Cardiac muscle cell (in vitro differentiated cells and primary cell): ENCODE measurements around the gene BRINP1. TPM values are rescaled to one million over a fixed set of nuclear protein-coding genes. Genes with fewer than 3 reads are reported as not detected.

Experiments used
- DNase-seq, 2 donors: peaks; one replicate each; pipeline versions ENCODE4 v3.0.0 to v3.0.0-alpha.2; 2010 to 2017; ENCODE audit warnings: low read depth in 1 of 2, low spot score in 1 of 2
- H3K27ac ChIP-seq: fragments of 200-600 bp; sonication (generic); 2 replicates; pipeline ENCODE4 v1.5.1; 2016
- H3K27me3 ChIP-seq: fragments of 200-600 bp; sonication (generic); 2 replicates; pipeline ENCODE4 v1.6.0; 2016; ENCODE audit warnings: control low read depth
- H3K36me3 ChIP-seq: fragments of 200-600 bp; sonication (generic); 2 replicates; pipeline ENCODE4 v1.5.1; 2016; ENCODE audit warnings: control low read depth
- H3K4me1 ChIP-seq: fragments of 200-600 bp; sonication (generic); 2 replicates; pipeline ENCODE4 v1.8.1; 2017; ENCODE audit warnings: low read depth, mild to moderate bottlenecking, mixed run types
- H3K4me3 ChIP-seq: fragments of 200-600 bp; sonication (generic); 2 replicates; pipeline ENCODE4 v1.5.1; 2016; ENCODE audit warnings: mild to moderate bottlenecking
- H3K9me3 ChIP-seq: fragments of 200-600 bp; sonication (generic); 2 replicates; pipeline ENCODE4 v1.5.1; 2017; ENCODE audit warnings: low read depth, mild to moderate bottlenecking, control low read depth
- polyA plus RNA-seq: library from polyadenylated mRNA; unstranded; fragments of >200 nt; fragmentation: Nextera tagmentation; extraction: Ambion mirVana; gene quantifications from 2 replicates; pipeline ENCODE4 v1.2.1, GENCODE V29; 2016
- total RNA-seq: library from RNA; depleted of rRNA; stranded (reverse); fragments of >200 nt; gene quantifications from 2 replicates; pipeline ENCODE4 v1.2.3, GENCODE V29; 2016
- TF ChIP-seq, protein P1 (sequence below): IDR thresholded peaks from 2 replicates; pipeline ENCODE4 v1.5.1; 2012; ENCODE audit warnings: low read depth, mild to moderate bottlenecking, low read length

BRINP1 gene
- total and polyA plus RNA-seq, 2 experiments from 2014 or later, result 4.5 to 5.2 TPM

- Histone ChIP-seq H3K9me3 (no peaks in the 10 kb centered on the region), H3K27me3 (no peaks in the 10 kb centered on the region), H3K36me3 (no peaks in the 10 kb centered on the region), H3K4me3 (no peak overlapping the region), H3K27ac (no peak overlapping the region), H3K4me1 (peaks cover 21% of the 10 kb centered on the region)
- TF ChIP-seq, protein P1, sequence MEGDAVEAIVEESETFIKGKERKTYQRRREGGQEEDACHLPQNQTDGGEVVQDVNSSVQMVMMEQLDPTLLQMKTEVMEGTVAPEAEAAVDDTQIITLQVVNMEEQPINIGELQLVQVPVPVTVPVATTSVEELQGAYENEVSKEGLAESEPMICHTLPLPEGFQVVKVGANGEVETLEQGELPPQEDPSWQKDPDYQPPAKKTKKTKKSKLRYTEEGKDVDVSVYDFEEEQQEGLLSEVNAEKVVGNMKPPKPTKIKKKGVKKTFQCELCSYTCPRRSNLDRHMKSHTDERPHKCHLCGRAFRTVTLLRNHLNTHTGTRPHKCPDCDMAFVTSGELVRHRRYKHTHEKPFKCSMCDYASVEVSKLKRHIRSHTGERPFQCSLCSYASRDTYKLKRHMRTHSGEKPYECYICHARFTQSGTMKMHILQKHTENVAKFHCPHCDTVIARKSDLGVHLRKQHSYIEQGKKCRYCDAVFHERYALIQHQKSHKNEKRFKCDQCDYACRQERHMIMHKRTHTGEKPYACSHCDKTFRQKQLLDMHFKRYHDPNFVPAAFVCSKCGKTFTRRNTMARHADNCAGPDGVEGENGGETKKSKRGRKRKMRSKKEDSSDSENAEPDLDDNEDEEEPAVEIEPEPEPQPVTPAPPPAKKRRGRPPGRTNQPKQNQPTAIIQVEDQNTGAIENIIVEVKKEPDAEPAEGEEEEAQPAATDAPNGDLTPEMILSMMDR, result no peak
- no peak for DNase-seq
Measured at GRCh38 chr9:119360237-119360636, 9.0 kb downstream of the BRINP1 start.

GRCh38 chr9:119357336-119358096 lies 11.7 kb downstream of the BRINP1 start:
- peak overlapping the region; percentile 34 for H3K27ac ChIP-seq

GRCh38 chr9:119349351-119349825 lies 19.8 kb downstream of the BRINP1 start:
- Histone ChIP-seq H3K9me3 (no peaks in the 10 kb centered on the region), H3K27me3 (no peaks in the 10 kb centered on the region), H3K4me3 (peak overlapping the region; percentile 1), H3K36me3 (no peaks in the 10 kb centered on the region), H3K27ac (peak overlapping the region; percentile 45), H3K4me1 (peaks cover 15% of the 10 kb centered on the region)
- TF ChIP-seq, protein P1, result no peak
- peak in 1 of 2 donors; percentile 62 for DNase-seq

More at GRCh38 chr9:119357336-119358096, 11.7 kb downstream of the BRINP1 start:
- no peak overlapping the region for H3K4me3 ChIP-seq
- no peaks in the 10 kb centered on the region for H3K9me3 ChIP-seq
- no peaks in the 10 kb centered on the region for H3K27me3 ChIP-seq
- TF ChIP-seq, protein P1, result no peak
- DNase-seq, result peak in 1 of 2 donors; percentile 35
- no peaks in the 10 kb centered on the region for H3K36me3 ChIP-seq
- H3K4me1 ChIP-seq, result peaks cover 21% of the 10 kb centered on the region

GRCh38 chr9:119343059-119343990 lies 25.9 kb downstream of the BRINP1 start:
- H3K4me3 ChIP-seq, result no peak overlapping the region

GRCh38 chr9:119339056-119339455 lies 30.2 kb downstream of the BRINP1 start:
- DNase-seq, result no peak
- H3K27ac ChIP-seq, result no peak overlapping the region
- no peak overlapping the region for H3K4me3 ChIP-seq
- no peaks in the 10 kb centered on the region for H3K36me3 ChIP-seq
- no peaks in the 10 kb centered on the region for H3K9me3 ChIP-seq
- H3K27me3 ChIP-seq, result no peaks in the 10 kb centered on the region
- TF ChIP-seq, protein P1, result no peak
- H3K4me1 ChIP-seq, result peaks cover 35% of the 10 kb centered on the region

More at GRCh38 chr9:119343059-119343990, 25.9 kb downstream of the BRINP1 start:
- Histone ChIP-seq H3K27ac (no peak overlapping the region), H3K27me3 (no peaks in the 10 kb centered on the region), H3K36me3 (no peaks in the 10 kb centered on the region), H3K9me3 (no peaks in the 10 kb centered on the region), H3K4me1 (peaks cover 11% of the 10 kb centered on the region)
- TF ChIP-seq, protein P1, result no peak
- DNase-seq, result no peak
